ENCODE measurements around the gene SLC35F3. TPM values are rescaled to one million over a fixed set of nuclear protein-coding genes. Genes with fewer than 3 reads are reported as not detected.

The SLC35F3 gene
- total RNA-seq, 1 donor from 2014 or later: 1.6 TPM

DNA sequence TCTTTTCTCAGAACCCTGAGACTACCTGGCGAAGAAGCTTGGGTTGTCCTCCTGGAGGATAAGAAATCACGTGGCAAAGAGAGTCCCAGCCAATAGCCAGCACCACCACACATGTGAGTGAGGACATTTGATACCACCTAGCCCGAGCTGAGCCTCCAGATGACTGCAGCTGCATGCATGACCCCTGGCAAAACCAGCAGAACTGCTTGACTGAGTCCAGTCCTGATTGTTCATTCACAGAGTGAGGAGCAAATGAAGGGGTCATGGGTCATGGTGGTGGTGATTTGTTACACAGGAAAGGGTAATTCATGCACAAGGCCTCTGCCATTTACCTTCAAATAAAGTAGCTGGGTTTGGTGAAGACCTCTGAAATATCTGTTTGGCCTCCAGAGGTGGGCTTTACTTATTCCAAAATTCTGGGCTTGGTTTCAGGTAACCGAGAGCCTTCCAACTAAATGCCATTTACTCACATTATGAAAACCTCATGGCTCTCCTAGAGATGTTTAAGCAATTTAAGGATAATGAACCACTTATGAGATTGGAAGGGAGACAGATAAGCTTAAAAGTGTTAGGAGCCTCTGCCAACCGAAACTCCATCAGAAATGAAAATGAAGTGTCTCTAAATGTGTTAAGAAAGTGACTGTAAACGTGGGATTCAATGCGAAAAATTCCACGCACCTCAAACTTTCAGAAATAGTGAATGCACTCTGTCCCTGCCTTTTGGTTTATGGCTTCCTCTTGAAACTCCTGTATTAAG lies 163.3 kb downstream of the SLC35F3 start:
- TF ChIP-seq, protein P1, sequence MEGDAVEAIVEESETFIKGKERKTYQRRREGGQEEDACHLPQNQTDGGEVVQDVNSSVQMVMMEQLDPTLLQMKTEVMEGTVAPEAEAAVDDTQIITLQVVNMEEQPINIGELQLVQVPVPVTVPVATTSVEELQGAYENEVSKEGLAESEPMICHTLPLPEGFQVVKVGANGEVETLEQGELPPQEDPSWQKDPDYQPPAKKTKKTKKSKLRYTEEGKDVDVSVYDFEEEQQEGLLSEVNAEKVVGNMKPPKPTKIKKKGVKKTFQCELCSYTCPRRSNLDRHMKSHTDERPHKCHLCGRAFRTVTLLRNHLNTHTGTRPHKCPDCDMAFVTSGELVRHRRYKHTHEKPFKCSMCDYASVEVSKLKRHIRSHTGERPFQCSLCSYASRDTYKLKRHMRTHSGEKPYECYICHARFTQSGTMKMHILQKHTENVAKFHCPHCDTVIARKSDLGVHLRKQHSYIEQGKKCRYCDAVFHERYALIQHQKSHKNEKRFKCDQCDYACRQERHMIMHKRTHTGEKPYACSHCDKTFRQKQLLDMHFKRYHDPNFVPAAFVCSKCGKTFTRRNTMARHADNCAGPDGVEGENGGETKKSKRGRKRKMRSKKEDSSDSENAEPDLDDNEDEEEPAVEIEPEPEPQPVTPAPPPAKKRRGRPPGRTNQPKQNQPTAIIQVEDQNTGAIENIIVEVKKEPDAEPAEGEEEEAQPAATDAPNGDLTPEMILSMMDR (conservative IDR thresholded peaks at IDR 0.05; ENCODE audit: low read depth, low read length): no peak
- DNase-seq (ENCODE audit: low read depth): peak; percentile 52
- no peak overlapping the region for H3K4me3 ChIP-seq (ENCODE audit: low read depth, low read length)

DNA sequence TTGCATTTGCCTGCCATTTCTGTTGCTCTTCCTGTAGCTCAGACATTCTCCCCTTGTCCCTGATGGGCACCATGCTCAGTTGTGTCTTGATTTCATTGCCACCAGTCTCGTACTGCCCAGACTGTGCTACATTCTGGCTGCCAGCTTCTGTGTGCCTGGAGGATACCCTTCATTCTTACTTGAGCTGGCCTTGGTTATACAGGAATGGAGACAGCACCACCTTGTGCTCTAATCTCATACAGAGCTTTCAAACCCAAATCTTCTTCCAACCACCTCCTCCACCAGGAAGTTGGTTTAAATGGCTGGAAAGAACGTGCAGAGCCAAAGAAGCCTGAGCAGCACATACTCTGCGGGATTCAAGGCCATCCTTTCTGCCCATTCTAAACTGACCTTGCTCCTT lies 165.3 kb downstream of the SLC35F3 start:
- TF ChIP-seq, protein P1 (conservative IDR thresholded peaks at IDR 0.05; ENCODE audit: low read depth, low read length): peak; percentile 55
- H3K4me3 ChIP-seq (ENCODE audit: low read depth, low read length): no peak overlapping the region
- DNase-seq (ENCODE audit: low read depth): no peak

DNA sequence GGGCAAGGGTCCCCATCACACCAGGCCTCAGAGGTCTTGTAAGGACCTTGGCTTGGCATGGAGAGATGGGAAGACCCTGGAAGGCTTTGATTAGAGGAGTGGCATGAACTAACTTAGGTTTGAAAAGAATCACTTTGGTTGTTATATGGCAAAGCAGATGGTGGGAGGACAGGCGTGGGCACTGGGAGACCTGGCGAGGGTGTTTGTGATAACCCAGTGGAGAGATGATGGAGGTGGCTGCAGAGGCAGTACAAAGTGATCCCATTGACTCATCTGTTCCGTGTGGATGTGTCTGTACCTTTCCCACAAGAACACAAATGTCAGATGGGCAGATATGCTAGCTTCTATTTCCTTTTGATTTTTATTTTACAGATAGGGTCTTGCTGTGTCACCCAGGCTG lies 168.3 kb downstream of the SLC35F3 start:
- DNase-seq (ENCODE audit: low read depth): no peak
- TF ChIP-seq, protein P1 (conservative IDR thresholded peaks at IDR 0.05; ENCODE audit: low read depth, low read length): no peak
- no peak overlapping the region for H3K4me3 ChIP-seq (ENCODE audit: low read depth, low read length)

DNA sequence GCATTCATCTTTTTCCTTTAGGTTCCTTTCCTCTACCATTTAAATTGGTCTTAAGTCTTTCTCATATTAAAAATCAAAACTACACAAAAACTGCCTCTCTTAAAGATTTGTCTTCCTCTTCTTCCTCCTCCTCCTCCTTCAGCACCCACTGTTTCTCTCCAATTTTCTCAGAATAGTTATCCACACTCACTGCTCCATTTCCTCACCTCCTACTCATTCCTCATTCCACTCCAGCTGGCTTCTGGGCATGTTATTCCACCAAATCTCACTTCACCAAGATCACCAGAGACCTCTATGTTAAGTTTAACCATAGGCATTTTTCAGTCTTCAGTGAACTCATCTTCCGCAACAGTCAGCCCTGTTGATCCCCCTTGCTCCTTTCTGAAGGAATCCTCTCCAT lies 173.7 kb downstream of the SLC35F3 start:
- no peak overlapping the region for H3K4me3 ChIP-seq (ENCODE audit: low read depth, low read length)
- TF ChIP-seq, protein P1 (conservative IDR thresholded peaks at IDR 0.05; ENCODE audit: low read depth, low read length): no peak
- DNase-seq (ENCODE audit: low read depth): no peak

DNA sequence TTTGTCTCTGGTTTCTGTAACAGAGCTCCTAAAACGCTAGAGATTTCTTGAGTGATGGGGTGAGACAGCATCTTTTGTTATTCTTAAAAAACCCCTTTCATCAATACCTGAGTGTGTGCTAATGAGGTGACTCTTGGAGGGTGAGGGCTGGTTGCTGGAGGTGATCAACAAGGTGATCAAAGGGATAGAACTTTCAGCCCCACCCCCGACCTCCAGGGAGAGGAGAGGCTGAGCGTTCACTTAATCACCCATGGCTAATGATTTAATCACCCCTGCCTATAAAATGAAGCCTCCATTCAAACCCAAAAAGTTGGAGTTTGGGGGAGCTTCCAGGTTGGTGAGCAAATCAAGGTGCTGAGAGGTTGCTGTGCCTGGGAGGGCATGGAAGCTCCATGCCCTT lies 175.4 kb downstream of the SLC35F3 start:
- TF ChIP-seq, protein P1 (conservative IDR thresholded peaks at IDR 0.05; ENCODE audit: low read depth, low read length): no peak
- H3K4me3 ChIP-seq (ENCODE audit: low read depth, low read length): no peak overlapping the region
- DNase-seq (ENCODE audit: low read depth): no peak

DNA sequence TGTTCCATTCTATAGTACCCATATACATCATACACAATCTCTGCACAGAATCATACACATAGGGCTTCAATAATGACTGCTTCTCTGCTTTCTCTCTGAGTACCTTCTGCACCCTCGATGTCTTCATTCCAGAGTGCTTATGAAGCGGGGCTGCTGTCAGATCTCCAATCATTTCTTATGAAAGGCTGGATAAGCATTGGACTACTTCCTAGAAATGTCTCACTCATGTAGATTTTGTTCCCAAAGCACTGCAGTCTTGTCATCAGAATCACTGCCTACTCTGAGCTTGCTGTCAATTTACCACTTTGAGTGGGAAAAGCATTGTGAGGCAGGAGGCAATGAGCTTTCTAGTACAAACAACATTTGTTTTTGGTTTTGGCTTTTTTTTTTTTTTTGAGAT lies 179.0 kb downstream of the SLC35F3 start:
- no peak overlapping the region for H3K4me3 ChIP-seq (ENCODE audit: low read depth, low read length)
- DNase-seq (ENCODE audit: low read depth): no peak
- TF ChIP-seq, protein P1 (conservative IDR thresholded peaks at IDR 0.05; ENCODE audit: low read depth, low read length): no peak

DNA sequence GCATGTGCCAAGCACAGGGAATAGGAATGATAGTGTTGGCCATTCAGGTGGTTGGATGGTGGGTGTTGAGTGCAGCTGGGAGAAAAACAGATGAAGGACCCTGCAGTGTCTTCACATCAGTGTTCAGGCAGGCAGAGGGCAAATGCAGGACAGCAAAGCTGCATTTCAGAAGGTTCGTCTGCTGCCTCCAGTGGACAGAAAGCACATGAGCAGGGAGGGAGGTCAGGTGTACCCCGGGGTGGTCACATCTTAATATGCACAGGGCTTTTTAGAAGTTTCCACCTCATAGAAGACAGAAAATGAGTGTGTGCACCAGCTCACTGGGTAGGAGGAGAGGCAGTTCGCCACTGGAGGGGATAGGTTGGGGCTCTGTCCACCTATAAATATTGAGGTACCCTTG lies 184.9 kb downstream of the SLC35F3 start:
- H3K4me3 ChIP-seq (ENCODE audit: low read depth, low read length): no peak overlapping the region
- TF ChIP-seq, protein P1 (conservative IDR thresholded peaks at IDR 0.05; ENCODE audit: low read depth, low read length): peak; percentile 5
- no peak for DNase-seq (ENCODE audit: low read depth)
